Astrocyte (in vitro differentiated cells and primary cell): ENCODE data around the gene ASXL1.

Experiments used
- EZH2 ChIP-seq: IDR thresholded peaks from 2 replicates; pipeline ENCODE4 v1.6.1; 2012; ENCODE audit warnings: mild to moderate bottlenecking, low read length, inconsistent platforms; ENCODE audit not compliant: insufficient read depth
- TF ChIP-seq, protein P1 (sequence below): IDR thresholded peaks from 2 replicates; pipeline ENCODE4 v1.5.1; 2011; ENCODE audit warnings: low read depth, mild to moderate bottlenecking, inconsistent platforms, low read length, moderate library complexity; ENCODE audit not compliant: insufficient read depth

DNA sequence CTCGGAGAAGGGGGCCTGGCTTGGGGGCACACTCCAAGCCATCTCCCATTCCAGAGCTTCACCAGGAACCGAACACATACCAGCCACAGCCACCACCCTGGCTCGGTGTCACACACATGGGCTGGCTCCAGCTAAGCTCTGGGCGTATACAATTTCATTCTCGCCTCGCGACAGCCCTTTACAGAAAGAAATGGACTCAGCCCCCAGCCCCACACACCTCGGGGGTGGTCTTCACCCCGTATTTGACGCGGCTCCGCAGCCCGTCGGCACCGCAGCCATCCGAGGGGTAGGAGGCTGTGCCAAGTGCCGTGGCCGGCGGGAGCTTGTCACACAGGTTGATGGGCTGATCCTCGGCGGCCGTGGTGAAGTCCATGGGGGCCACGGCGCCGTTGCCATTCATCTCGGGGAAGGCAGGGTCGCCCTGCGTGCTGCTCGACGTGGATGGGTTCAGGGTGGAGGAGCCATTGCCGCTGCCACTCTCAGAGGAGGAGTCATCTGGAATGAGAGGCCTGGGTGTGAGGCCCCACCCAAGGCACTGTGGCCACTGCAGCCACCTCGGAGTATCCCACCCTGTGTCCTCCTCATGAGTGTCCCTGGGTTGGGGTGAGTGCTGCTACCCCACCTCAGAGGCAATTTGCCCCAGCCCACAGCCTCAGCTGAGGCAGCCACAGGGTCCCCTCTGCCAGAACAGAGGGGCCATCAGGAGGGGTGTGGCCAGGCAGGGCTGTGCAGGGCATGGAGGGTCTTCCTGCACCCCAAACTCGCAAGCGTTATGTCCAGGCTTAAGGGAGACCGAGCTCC, 98.0 kb downstream of the ASXL1 start:
- TF ChIP-seq, protein P1, sequence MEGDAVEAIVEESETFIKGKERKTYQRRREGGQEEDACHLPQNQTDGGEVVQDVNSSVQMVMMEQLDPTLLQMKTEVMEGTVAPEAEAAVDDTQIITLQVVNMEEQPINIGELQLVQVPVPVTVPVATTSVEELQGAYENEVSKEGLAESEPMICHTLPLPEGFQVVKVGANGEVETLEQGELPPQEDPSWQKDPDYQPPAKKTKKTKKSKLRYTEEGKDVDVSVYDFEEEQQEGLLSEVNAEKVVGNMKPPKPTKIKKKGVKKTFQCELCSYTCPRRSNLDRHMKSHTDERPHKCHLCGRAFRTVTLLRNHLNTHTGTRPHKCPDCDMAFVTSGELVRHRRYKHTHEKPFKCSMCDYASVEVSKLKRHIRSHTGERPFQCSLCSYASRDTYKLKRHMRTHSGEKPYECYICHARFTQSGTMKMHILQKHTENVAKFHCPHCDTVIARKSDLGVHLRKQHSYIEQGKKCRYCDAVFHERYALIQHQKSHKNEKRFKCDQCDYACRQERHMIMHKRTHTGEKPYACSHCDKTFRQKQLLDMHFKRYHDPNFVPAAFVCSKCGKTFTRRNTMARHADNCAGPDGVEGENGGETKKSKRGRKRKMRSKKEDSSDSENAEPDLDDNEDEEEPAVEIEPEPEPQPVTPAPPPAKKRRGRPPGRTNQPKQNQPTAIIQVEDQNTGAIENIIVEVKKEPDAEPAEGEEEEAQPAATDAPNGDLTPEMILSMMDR: no peak
- no peak for TF ChIP-seq EZH2
